Skeletal muscle satellite cell (primary cell): ENCODE data around the gene DGAT2.
"Not testable (repeated sequence)": the region's sequence is repeated elsewhere in the genome, so short reads cannot be mapped to it uniquely, and the experiment has no call there.

Experiments
- H3K27me3 ChIP-seq: 2 replicates; pipeline ENCODE4 v1.7.0; 2013; ENCODE audit warnings: low read length; ENCODE audit not compliant: control insufficient read depth, insufficient read depth
- H3K36me3 ChIP-seq: 2 replicates; pipeline ENCODE4 v1.7.0; 2013; ENCODE audit warnings: mild to moderate bottlenecking, control low read depth, low read length; ENCODE audit not compliant: insufficient read depth
- H3K4me1 ChIP-seq: 2 replicates; pipeline ENCODE4 v1.7.0; 2013; ENCODE audit warnings: low read length; ENCODE audit not compliant: control insufficient read depth, insufficient read depth
- H3K4me2 ChIP-seq: 2 replicates; pipeline ENCODE4 v1.7.0; 2013; ENCODE audit warnings: mild to moderate bottlenecking, low read length
- H3K4me3 ChIP-seq: 2 replicates; pipeline ENCODE4 v1.7.0; 2013; ENCODE audit warnings: low read length
- H3K9ac ChIP-seq: 2 replicates; pipeline ENCODE4 v1.7.0; 2013; ENCODE audit warnings: mild to moderate bottlenecking, low read depth, low read length, moderate library complexity
- H3K9me3 ChIP-seq: replicated peaks from 2 replicates; pipeline ENCODE4 v1.7.0; 2013; ENCODE audit warnings: mild to moderate bottlenecking, control low read depth, low read length

Gene DGAT2

GRCh38 chr11:75734491-75735180 lies 33.9 kb upstream of the DGAT2 start:
- H3K4me1 ChIP-seq, result no peaks in the 10 kb centered on the region
- H3K9ac ChIP-seq, result no peak overlapping the region
- H3K36me3 ChIP-seq, result no peaks in the 10 kb centered on the region
- H3K9me3 ChIP-seq, result no peaks in the 10 kb centered on the region
- H3K4me2 ChIP-seq, result no peak overlapping the region
- no peak overlapping the region for H3K4me3 ChIP-seq
- peaks cover 49% of the 10 kb centered on the region for H3K27me3 ChIP-seq

GRCh38 chr11:75735181-75735845 lies 33.3 kb upstream of the DGAT2 start:
- Histone ChIP-seq H3K36me3 (no peaks in the 10 kb centered on the region), H3K4me2 (no peak overlapping the region), H3K9ac (no peak overlapping the region), H3K27me3 (peaks cover 50% of the 10 kb centered on the region), H3K4me1 (no peaks in the 10 kb centered on the region), H3K4me3 (no peak overlapping the region), H3K9me3 (no peaks in the 10 kb centered on the region)

- Histone ChIP-seq H3K4me1 (no peaks in the 10 kb centered on the region), H3K9me3 (no peaks in the 10 kb centered on the region), H3K4me2 (no peak overlapping the region), H3K9ac (no peak overlapping the region), H3K36me3 (no peaks in the 10 kb centered on the region), H3K27me3 (peaks cover 45% of the 10 kb centered on the region), H3K4me3 (no peak overlapping the region)
These were observed 31.3 kb upstream of the DGAT2 start for GRCh38 chr11:75737314-75737713.

- Histone ChIP-seq H3K36me3 (no peaks in the 10 kb centered on the region), H3K4me1 (no peaks in the 10 kb centered on the region), H3K27me3 (peaks cover 56% of the 10 kb centered on the region), H3K4me2 (no peak overlapping the region), H3K9ac (no peak overlapping the region), H3K4me3 (no peak overlapping the region), H3K9me3 (no peaks in the 10 kb centered on the region)
These were observed 27.9 kb upstream of the DGAT2 start for GRCh38 chr11:75740681-75741080.

- H3K27me3 ChIP-seq, result peaks cover 60% of the 10 kb centered on the region
- not testable (repeated sequence) for H3K4me2 ChIP-seq, H3K9me3 ChIP-seq, H3K9ac ChIP-seq, H3K4me3 ChIP-seq, H3K36me3 ChIP-seq, H3K4me1 ChIP-seq
These were observed 25.4 kb upstream of the DGAT2 start for GRCh38 chr11:75743159-75743558.

- no peak overlapping the region for H3K4me3 ChIP-seq
- no peak overlapping the region for H3K9ac ChIP-seq
- H3K9me3 ChIP-seq, result no peaks in the 10 kb centered on the region
- no peaks in the 10 kb centered on the region for H3K36me3 ChIP-seq
- H3K4me2 ChIP-seq, result no peak overlapping the region
- H3K4me1 ChIP-seq, result no peaks in the 10 kb centered on the region
- peaks cover 60% of the 10 kb centered on the region for H3K27me3 ChIP-seq
These were observed 24.6 kb upstream of the DGAT2 start for GRCh38 chr11:75743711-75744563.

GRCh38 chr11:75745807-75746206 lies 22.8 kb upstream of the DGAT2 start:
- Histone ChIP-seq H3K4me3 (no peak overlapping the region), H3K36me3 (no peaks in the 10 kb centered on the region)

GRCh38 chr11:75748729-75749273 lies 19.8 kb upstream of the DGAT2 start:
- H3K4me2 ChIP-seq, H3K9me3 ChIP-seq, H3K36me3 ChIP-seq, H3K4me3 ChIP-seq, H3K4me1 ChIP-seq, H3K9ac ChIP-seq: not testable (repeated sequence)
- H3K27me3 ChIP-seq, result peaks cover 33% of the 10 kb centered on the region

More at GRCh38 chr11:75745807-75746206, 22.8 kb upstream of the DGAT2 start:
- H3K9ac ChIP-seq, result no peak overlapping the region
- no peaks in the 10 kb centered on the region for H3K4me1 ChIP-seq
- no peak overlapping the region for H3K4me2 ChIP-seq
- peaks cover 51% of the 10 kb centered on the region for H3K27me3 ChIP-seq
- no peaks in the 10 kb centered on the region for H3K9me3 ChIP-seq

GRCh38 chr11:75754933-75755332 lies 13.6 kb upstream of the DGAT2 start:
- not testable (repeated sequence) for H3K4me3 ChIP-seq, H3K9me3 ChIP-seq, H3K4me2 ChIP-seq, H3K9ac ChIP-seq, H3K4me1 ChIP-seq, H3K36me3 ChIP-seq
- peaks cover 30% of the 10 kb centered on the region for H3K27me3 ChIP-seq

- Histone ChIP-seq H3K4me2 (no peak overlapping the region), H3K27me3 (peaks cover 43% of the 10 kb centered on the region), H3K4me1 (no peaks in the 10 kb centered on the region), H3K36me3 (no peaks in the 10 kb centered on the region), H3K9ac (no peak overlapping the region), H3K4me3 (no peak overlapping the region), H3K9me3 (no peaks in the 10 kb centered on the region)
These were observed 10.9 kb upstream of the DGAT2 start for GRCh38 chr11:75757651-75758050.

GRCh38 chr11:75759832-75760231 lies 8.7 kb upstream of the DGAT2 start:
- H3K36me3 ChIP-seq, result no peaks in the 10 kb centered on the region
- no peak overlapping the region for H3K4me2 ChIP-seq
- H3K9ac ChIP-seq, result no peak overlapping the region
- H3K27me3 ChIP-seq, result peaks cover 49% of the 10 kb centered on the region
- no peaks in the 10 kb centered on the region for H3K9me3 ChIP-seq
- H3K4me1 ChIP-seq, result no peaks in the 10 kb centered on the region
- H3K4me3 ChIP-seq, result no peak overlapping the region
